VCaP (cell line): ENCODE data around the gene VCAN.

Experiments
- H3K27ac ChIP-seq: fragments of 450-650 bp; 2 replicates; pipeline ENCODE4 v1.5.1; 2017
- CTCF ChIP-seq: fragments of 450-650 bp; conservative IDR thresholded peaks from 2 replicates; pipeline ENCODE4 v1.5.1; 2017; ENCODE audit warnings: mild to moderate bottlenecking, moderate library complexity

VCAN gene

GRCh38 chr5:83614841-83615240 lies 143.3 kb downstream of the VCAN start:
- no peak for TF ChIP-seq CTCF
- H3K27ac ChIP-seq, result no peak overlapping the region

DNA sequence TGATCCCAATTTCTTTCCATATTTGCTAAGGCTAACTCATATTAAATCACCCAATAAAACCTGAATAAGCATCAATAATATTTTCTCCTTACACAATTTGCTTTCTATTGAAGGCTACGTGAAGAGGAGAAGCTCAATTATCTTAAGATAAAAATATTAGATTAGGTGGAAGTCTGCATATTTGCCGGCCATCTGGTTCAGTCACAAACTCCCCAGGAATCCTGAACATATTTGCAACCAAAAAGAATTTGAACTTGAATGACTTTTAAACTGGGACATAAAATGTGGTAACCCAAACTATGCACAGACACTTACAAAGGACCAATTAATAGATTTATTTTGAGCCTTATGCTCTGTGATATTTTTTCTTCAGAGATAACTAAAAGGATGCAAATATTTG lies 156.8 kb downstream of the VCAN start:
- H3K27ac ChIP-seq, result no peak overlapping the region
- no peak for TF ChIP-seq CTCF
